Central memory CD4-positive, alpha-beta T cell (primary cell): Measurements from ENCODE around the gene HCST.

ENCODE experiments used
- DNase-seq: peaks from one replicate; pipeline ENCODE4 v3.0.0; 2022

The HCST gene

DNA sequence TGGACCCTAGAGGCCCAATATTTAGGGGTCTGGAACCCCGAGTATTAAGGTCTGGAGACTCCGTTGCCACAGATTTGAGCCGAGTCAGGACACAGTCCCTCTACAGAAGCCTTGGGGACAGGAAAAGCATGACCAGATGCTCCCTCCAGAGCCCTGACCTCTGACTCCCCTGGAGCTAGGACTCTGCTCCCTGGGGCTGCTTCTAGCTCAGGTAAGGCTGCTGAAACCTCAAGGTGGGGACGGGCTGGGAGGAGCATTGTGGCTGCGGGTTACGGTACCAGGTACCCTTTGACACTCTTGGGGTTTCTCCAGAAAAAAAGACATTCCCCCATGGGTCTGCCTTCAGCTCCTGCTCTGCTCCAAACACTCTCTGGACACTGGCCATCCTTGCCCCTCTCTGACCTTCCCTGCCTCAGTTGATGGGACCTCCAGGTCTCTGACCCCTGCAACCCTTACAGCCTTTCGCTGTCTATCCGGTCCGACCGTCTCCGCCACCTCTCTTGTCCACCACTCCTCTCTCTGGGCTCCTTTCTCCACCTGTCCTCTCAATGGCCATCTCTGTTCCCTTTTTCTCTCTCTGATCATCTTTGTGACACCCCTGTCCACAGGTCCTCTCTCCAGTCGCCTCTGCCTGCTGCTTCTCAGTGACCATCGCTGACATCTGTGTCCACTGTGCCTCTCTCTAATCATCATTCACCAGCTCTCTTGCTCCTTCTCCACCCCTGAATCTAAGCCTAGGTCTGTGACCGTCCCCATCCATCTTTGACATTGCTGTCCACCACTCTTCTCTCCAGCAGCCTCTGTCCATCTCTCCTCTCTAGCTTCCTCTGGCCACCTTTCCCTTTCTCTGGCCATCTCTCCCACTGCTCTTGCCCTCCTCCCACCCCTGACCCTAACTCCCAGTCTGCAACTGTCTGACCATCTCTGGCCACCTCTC, 35.3 kb downstream of the HCST start:
- no peak for DNase-seq

DNA sequence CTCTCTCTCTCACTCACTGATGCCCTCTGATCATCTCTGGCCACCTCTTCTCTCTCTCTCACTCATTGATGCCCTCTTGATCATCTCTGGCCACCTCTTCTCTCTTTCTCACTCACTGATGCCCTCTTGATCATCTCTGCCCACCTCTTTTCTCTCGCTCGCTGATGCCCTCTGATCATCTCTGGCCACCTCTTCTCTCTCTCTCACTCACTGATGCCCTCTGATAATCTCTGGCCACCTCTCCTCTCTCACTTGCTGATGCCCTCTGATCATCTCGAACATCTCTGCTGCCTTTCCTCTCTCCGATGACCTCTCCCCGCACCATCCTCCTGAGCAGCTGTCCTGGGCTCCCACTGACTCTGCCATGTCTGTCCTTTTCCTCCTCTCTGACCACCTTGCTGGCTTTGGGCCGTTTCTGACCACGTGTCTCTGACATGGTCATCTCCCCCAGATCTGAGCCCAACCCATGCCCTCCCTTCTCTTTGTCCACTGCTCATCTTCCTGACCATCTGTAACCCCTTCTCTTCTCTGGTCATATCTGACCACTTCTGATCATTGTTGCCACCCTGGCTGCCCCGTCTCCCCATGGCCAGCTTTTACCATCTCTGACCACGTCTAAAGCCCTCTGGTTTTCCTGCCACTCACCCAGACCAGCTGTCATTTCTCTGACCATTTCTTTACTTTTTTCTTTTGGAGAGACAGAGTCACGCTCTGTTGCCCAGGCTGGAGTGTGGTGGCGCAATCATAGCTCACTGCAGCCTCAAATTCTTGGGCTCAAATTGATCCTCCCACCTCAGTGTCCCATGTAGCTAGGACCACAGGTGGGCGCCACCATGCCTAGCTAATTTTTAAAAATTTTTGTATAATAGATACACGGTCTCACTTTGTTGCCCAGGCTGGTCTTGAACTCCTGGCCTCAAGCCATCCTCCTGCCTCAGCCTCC, 36.2 kb downstream of the HCST start:
- no peak for DNase-seq

DNA sequence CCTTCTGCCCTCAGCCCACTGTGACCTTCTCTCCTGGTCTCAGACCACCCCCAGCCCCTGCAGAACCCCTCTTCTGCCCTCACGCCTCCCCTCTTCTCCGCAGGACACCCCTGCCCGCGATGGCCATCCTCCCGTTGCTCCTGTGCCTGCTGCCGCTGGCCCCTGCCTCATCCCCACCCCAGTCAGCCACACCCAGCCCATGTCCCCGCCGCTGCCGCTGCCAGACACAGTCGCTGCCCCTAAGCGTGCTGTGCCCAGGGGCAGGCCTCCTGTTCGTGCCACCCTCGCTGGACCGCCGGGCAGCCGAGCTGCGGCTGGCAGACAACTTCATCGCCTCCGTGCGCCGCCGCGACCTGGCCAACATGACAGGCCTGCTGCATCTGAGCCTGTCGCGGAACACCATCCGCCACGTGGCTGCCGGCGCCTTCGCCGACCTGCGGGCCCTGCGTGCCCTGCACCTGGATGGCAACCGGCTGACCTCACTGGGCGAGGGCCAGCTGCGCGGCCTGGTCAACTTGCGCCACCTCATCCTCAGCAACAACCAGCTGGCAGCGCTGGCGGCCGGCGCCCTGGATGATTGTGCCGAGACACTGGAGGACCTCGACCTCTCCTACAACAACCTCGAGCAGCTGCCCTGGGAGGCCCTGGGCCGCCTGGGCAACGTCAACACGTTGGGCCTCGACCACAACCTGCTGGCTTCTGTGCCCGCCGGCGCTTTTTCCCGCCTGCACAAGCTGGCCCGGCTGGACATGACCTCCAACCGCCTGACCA, 37.2 kb downstream of the HCST start:
- DNase-seq = no peak

DNA sequence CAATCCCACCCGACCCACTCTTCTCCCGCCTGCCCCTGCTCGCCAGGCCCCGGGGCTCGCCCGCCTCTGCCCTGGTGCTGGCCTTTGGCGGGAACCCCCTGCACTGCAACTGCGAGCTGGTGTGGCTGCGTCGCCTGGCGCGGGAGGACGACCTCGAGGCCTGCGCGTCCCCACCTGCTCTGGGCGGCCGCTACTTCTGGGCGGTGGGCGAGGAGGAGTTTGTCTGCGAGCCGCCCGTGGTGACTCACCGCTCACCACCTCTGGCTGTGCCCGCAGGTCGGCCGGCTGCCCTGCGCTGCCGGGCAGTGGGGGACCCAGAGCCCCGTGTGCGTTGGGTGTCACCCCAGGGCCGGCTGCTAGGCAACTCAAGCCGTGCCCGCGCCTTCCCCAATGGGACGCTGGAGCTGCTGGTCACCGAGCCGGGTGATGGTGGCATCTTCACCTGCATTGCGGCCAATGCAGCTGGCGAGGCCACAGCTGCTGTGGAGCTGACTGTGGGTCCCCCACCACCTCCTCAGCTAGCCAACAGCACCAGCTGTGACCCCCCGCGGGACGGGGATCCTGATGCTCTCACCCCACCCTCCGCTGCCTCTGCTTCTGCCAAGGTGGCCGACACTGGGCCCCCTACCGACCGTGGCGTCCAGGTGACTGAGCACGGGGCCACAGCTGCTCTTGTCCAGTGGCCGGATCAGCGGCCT, 37.9 kb downstream of the HCST start:
- DNase-seq = no peak

DNA sequence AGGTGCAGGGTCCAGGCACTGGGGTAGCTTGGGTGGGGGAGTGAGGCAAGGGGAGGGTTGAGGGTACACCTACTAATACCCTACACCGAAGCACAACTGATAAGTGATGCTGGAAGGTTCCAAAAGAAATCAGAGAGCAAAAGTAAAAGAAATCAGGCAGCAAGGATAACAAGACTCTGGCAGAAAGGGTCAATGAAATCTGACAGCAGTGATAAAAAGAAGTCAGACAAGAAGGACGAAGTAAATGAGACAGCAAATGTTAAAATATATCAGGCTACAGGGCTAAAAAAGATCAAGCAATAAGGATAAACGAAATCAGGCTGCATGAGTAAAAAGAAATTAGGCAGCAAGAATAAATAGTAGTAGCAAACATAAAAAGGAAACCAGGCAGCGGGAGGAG, 38.5 kb downstream of the HCST start:
- DNase-seq = no peak

DNA sequence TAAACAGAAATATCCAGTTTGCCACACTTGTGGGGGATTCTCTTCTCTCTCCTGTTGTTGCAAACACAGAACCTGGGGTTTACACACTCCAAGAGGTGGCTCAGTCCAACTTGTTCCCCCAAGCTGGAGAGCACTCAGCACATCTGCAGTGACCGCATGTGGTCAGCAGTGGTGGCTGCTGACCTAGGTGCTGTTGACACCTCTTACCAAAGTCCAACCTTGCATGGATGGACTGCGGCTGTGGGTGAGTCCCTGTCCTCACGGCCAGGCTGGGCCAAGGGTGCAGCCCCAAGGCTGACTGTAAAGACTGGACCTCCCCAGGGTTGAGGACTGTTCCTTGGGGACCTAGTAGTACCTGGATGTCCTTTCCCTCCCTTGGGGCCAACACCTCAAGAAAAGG, 39.9 kb downstream of the HCST start:
- no peak for DNase-seq

DNA sequence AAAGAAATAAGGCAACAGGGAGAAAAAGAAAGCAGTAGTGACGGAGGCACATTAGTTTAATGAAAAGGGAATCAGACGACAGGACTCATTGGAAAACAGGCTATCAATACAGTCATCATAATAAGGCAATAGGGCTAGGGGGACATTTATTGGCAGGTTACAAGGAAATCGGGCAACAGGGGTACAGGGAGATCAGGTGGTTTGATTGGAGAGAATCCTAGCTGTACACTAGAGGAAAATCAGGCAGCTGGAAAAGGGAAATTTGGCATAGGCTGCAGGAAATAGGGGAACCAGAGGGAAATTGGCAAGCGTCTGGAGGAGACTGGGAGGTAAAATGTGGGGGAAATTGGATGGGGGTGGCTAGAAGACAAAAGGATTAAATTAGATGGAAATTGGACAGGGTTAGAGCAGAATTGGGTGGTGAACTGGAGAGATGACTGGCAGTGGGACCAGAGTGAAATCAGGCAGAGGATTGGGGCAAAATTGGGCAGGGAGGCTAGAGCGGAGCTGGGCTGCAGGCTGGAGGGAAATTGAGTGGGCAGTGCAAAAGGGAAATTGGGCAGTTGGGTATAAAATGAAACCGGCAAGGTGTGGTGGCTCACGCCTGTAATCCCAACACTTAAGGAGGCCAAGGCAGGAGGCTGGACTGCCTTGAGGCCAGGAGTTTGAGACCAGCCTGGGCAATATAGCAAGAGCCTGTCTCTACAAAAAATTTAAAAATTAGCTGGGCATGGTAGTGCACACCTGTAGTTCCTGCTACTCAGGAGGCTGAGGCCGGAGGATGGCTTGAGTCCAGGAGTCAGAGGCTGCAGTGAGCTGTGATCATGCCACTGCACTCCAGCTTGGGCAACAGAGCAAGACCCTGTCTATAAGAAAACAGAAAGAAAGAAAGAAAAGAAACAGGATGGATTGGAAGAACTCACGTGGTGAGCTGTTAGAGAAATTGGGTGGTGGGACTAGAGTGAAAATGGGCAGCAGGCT, 41.3 kb downstream of the HCST start:
- no peak for DNase-seq

DNA sequence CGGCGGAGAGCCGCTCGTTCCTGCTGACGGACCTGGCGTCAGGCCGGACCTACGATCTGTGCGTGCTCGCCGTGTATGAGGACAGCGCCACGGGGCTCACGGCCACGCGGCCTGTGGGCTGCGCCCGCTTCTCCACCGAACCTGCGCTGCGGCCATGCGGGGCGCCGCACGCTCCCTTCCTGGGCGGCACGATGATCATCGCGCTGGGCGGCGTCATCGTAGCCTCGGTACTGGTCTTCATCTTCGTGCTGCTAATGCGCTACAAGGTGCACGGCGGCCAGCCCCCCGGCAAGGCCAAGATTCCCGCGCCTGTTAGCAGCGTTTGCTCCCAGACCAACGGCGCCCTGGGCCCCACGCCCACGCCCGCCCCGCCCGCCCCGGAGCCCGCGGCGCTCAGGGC, 42.2 kb downstream of the HCST start:
- DNase-seq = no peak

DNA sequence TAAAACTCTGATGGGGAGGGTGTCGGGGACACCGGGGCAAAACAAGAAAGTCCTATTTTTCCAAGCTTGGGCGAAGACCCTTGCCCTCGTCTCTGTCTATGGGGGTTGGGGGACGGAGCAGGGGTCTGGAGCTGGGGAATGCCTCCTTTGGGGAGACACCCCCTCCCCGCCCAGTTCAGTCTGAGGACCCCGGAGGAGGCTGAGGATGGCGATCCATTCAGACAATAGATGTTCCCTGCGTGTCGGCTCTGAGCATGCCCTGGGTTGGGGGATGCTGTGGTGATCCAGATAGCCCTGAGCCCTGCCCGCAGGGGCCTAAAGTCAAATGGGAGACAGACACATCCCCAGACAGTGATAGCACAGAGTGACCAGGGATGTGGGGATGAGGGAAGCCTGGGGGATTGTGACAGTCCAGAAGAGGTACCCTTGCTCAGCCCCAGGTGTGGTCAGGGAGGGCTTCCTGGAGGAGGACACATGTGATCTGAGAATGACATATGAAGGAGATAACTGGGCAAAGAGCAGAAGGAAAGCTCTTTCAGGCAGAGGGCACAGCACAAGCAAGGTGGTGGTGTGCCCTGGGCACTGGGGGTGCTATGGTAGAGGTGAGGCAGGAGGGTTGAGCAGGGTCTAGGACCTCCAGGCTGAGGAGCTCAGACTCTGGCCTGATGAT, 42.9 kb downstream of the HCST start:
- no peak for DNase-seq

DNA sequence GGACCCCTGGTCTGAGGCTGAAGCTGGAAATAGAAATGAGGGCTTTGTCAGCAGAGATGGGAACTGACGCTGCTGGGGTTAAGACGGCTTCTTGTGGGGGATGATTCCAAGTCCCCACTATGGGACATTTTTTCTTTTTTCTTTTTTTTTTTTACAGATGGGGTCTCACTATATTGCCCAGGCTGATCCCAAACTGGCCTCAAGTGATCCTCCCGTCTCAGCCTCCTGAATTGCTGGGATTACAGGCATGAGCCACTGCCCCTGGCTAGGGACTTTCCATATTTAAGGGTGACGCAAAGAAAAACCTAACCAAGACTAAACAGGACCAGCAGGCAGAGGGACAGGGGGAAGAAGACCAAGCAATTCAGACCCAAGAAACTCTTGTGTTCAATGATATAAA, 43.9 kb downstream of the HCST start:
- no peak for DNase-seq

DNA sequence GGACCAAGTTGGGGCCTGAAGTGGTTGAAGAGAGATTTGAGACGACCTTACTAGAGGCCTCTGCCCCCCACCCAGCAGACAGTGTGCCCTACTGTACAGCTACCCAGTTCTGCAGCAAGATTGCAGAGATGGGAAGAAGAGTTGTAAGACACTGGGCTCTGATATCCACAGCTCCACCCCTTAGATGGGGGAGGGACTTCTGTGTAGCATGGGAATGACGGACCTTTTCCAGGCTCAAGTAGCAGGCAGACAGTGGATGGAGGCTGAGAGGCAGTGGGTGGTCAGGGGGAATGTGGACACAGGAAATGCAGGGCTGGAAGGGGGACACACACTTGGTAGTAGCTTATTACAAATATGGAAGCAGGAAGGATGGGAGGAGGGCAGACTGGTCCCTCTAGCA, 46.8 kb downstream of the HCST start:
- DNase-seq = no peak
